Stimulated activated CD8-positive, alpha-beta memory T cell treated with anti-CD3 and anti-CD28 coated beads, Interleukin-4, amount 100 ng/mL, for 24 hours (primary cell): ENCODE results near the gene NOTCH4.

Experiments used
- DNase-seq: peaks from one replicate; pipeline ENCODE4 v3.0.0-alpha.2; 2020; ENCODE audit warnings: low read depth

NOTCH4 gene

GRCh38 chr6:32181148-32181702, 42.6 kb downstream of the NOTCH4 start:
- DNase-seq, result no peak

- DNase-seq, result no peak
Measured at GRCh38 chr6:32179766-32180405, 44.0 kb downstream of the NOTCH4 start.

- no peak for DNase-seq
Measured at GRCh38 chr6:32178547-32179440, 45.1 kb downstream of the NOTCH4 start.

GRCh38 chr6:32177788-32178546, 45.9 kb downstream of the NOTCH4 start, which contains the start of gene RNF5:
RNF5 (plus strand) TSS chr6:32178405; CDS start chr6:32178512, 107 bp downstream.
- peak; percentile 83 for DNase-seq

GRCh38 chr6:32177183-32177787, 46.6 kb downstream of the NOTCH4 start:
- no peak for DNase-seq

- DNase-seq, result no peak
Measured at GRCh38 chr6:32176476-32177182, 47.2 kb downstream of the NOTCH4 start.

GRCh38 chr6:32175711-32176475, 48.0 kb downstream of the NOTCH4 start, which contains the start of gene AGPAT1:
AGPAT1 (minus strand) TSS chr6:32176084; CDS start chr6:32171496, 4,588 bp downstream.
- DNase-seq, result peak; percentile 95

- DNase-seq, result no peak
Measured at GRCh38 chr6:32175322-32175710, 48.6 kb downstream of the NOTCH4 start.

- DNase-seq, result no peak
Measured at GRCh38 chr6:32174416-32174815, 49.5 kb downstream of the NOTCH4 start.

GRCh38 chr6:32173051-32173727, 50.7 kb downstream of the NOTCH4 start:
- DNase-seq, result no peak

GRCh38 chr6:32171234-32171633, 52.6 kb downstream of the NOTCH4 start:
- no peak for DNase-seq

GRCh38 chr6:32170294-32170693, 53.6 kb downstream of the NOTCH4 start:
- DNase-seq, result no peak

GRCh38 chr6:32168807-32169591, 54.9 kb downstream of the NOTCH4 start:
- no peak for DNase-seq

GRCh38 chr6:32168350-32168749, 55.5 kb downstream of the NOTCH4 start:
- DNase-seq, result no peak

GRCh38 chr6:32167761-32168262, 56.1 kb downstream of the NOTCH4 start:
- no peak for DNase-seq

- DNase-seq, result no peak
Measured at GRCh38 chr6:32167154-32167760, 56.6 kb downstream of the NOTCH4 start.

GRCh38 chr6:32166411-32167061, 57.3 kb downstream of the NOTCH4 start:
- no peak for DNase-seq

GRCh38 chr6:32164295-32164694, 59.6 kb downstream of the NOTCH4 start, which contains the start of gene EGFL8:
EGFL8 (plus strand) TSS chr6:32164595; CDS start chr6:32166166, 1,571 bp downstream.
- DNase-seq, result no peak
